ENCODE data around the gene LRP1B.

DNA sequence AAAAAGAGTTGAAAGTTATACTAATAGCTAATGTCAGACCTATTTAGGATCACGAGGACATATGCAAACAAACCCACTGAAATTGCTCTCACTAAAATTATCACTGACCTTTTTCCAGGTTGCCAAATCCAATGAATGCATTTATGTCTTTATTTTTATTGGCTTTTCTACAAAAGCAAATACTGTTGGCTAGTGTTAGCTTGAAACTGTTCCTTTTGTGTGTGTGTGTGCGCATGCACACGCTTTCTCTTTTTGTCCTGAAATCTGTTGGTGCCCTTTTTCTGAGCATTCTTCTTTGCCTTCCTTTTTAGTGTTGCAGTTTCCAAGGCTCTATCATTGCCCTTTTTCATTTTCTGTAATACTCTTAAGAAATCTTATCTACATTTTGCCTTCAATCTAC, 1269.2 kb downstream of the LRP1B start:
- TF ChIP-seq GATA3 (IDR thresholded peaks at IDR 0.05; ENCODE audit: low read depth, low read length), result no peak
- no peak for TF ChIP-seq GATA2 (IDR thresholded peaks at IDR 0.05; ENCODE audit: low read depth, low read length)
